H9 (cell line): Measurements from ENCODE around the gene ACSF3. TPM values are rescaled to one million over a fixed set of nuclear protein-coding genes. Genes with fewer than 3 reads are reported as not detected.

ENCODE experiments used
- DNase-seq: peaks from one replicate; pipeline ENCODE4 v3.0.0-alpha.2; 2017
- H2AFZ ChIP-seq: one replicate; pipeline ENCODE4 v1.6.1; 2013; ENCODE audit warnings: mild to moderate bottlenecking, low read length, control low read depth, moderate library complexity
- H2AK5ac ChIP-seq: 2 replicates; pipeline ENCODE4 v1.6.1; 2013; ENCODE audit warnings: low read length, control low read depth, mixed read lengths; ENCODE audit not compliant: insufficient read length
- H2BK120ac ChIP-seq: one replicate; pipeline ENCODE4 v1.6.1; 2013; ENCODE audit warnings: low read depth, mild to moderate bottlenecking, low read length, control low read depth, inconsistent platforms; ENCODE audit not compliant: poor library complexity, severe bottlenecking
- H2BK12ac ChIP-seq: 2 replicates; pipeline ENCODE4 v1.6.1; 2013; ENCODE audit warnings: low read length, control low read depth, mixed read lengths, low read depth; ENCODE audit not compliant: insufficient read length
- H2BK15ac ChIP-seq: 2 replicates; pipeline ENCODE4 v1.6.1; 2013; ENCODE audit warnings: low read depth, low read length, control low read depth
- H2BK20ac ChIP-seq: one replicate; pipeline ENCODE4 v1.6.1; 2013; ENCODE audit warnings: low read depth, mild to moderate bottlenecking, low read length, control low read depth, inconsistent platforms; ENCODE audit not compliant: poor library complexity, severe bottlenecking
- H2BK5ac ChIP-seq: 2 replicates; pipeline ENCODE4 v1.6.1; 2013; ENCODE audit warnings: low read length, control low read depth, mixed read lengths; ENCODE audit not compliant: insufficient read length
- H3K14ac ChIP-seq: 2 replicates; pipeline ENCODE4 v1.6.1; 2013; ENCODE audit warnings: low read length, control low read depth; ENCODE audit not compliant: insufficient read depth
- H3K18ac ChIP-seq: 2 replicates; pipeline ENCODE4 v1.6.1; 2013; ENCODE audit warnings: low read depth, mild to moderate bottlenecking, mixed read lengths, low read length, control low read depth; ENCODE audit not compliant: insufficient read length
- H3K23ac ChIP-seq: 2 replicates; pipeline ENCODE4 v1.6.1; 2013; ENCODE audit warnings: low read length, control low read depth, mixed read lengths, low read depth; ENCODE audit not compliant: insufficient read length
- H3K23me2 ChIP-seq: 2 replicates; pipeline ENCODE4 v1.6.1; 2013; ENCODE audit warnings: low read depth, mild to moderate bottlenecking, mixed read lengths, low read length, control low read depth; ENCODE audit not compliant: insufficient read length, poor library complexity, severe bottlenecking
- H3K27ac ChIP-seq: 2 replicates; pipeline ENCODE4 v1.5.1; 2013; ENCODE audit warnings: low read length, control low read depth, mixed read lengths, low read depth; ENCODE audit not compliant: insufficient read length
- H3K27me3 ChIP-seq: 2 replicates; pipeline ENCODE4 v1.6.1; 2013; ENCODE audit warnings: low read length, control low read depth, inconsistent platforms; ENCODE audit not compliant: insufficient read depth
- H3K4ac ChIP-seq: 2 replicates; pipeline ENCODE4 v1.6.1; 2013; ENCODE audit warnings: low read depth, mild to moderate bottlenecking, control low read depth, inconsistent platforms, low read length, moderate library complexity
- H3K4me1 ChIP-seq: 2 replicates; pipeline ENCODE4 v1.6.1; 2013; ENCODE audit warnings: low read length, control low read depth, inconsistent platforms; ENCODE audit not compliant: insufficient read depth
- H3K4me2 ChIP-seq: 2 replicates; pipeline ENCODE4 v1.6.1; 2013; ENCODE audit warnings: low read length, control low read depth, mixed read lengths; ENCODE audit not compliant: insufficient read length, insufficient read depth
- H3K56ac ChIP-seq: 2 replicates; pipeline ENCODE4 v1.6.1; 2013; ENCODE audit warnings: low read depth, mild to moderate bottlenecking, mixed read lengths, low read length, control low read depth; ENCODE audit not compliant: insufficient read length
- H3K79me1 ChIP-seq: 2 replicates; pipeline ENCODE4 v1.6.1; 2013; ENCODE audit warnings: low read depth, mild to moderate bottlenecking, moderate library complexity, low read length, control low read depth, inconsistent platforms; ENCODE audit not compliant: insufficient read depth, poor library complexity, severe bottlenecking
- H3K79me2 ChIP-seq: 2 replicates; pipeline ENCODE4 v1.6.1; 2013; ENCODE audit warnings: low read length, control low read depth, inconsistent platforms; ENCODE audit not compliant: insufficient read depth
- H3K9ac ChIP-seq: 2 replicates; pipeline ENCODE4 v1.6.1; 2013; ENCODE audit warnings: low read length, control low read depth, mixed read lengths; ENCODE audit not compliant: insufficient read length; ENCODE audit errors: extremely low read depth
- H3K9me3 ChIP-seq: one replicate; pipeline ENCODE4 v1.6.1; 2013; ENCODE audit warnings: low read depth, low read length, inconsistent platforms; ENCODE audit not compliant: control insufficient read depth
- H3T11ph ChIP-seq: one replicate; pipeline ENCODE4 v1.6.1; 2013; ENCODE audit warnings: mild to moderate bottlenecking, low read length, control low read depth, inconsistent platforms
- H4K20me1 ChIP-seq: one replicate; pipeline ENCODE4 v1.6.1; 2013; ENCODE audit not compliant: control insufficient read depth, insufficient read length, insufficient read depth
- H4K5ac ChIP-seq: 2 replicates; pipeline ENCODE4 v1.6.1; 2013; ENCODE audit warnings: low read depth, mild to moderate bottlenecking, mixed read lengths, low read length, control low read depth; ENCODE audit not compliant: insufficient read length
- H4K8ac ChIP-seq: replicated peaks from 2 replicates; pipeline ENCODE4 v1.6.1; 2013; ENCODE audit warnings: low read length, control low read depth, mixed read lengths, low read depth; ENCODE audit not compliant: insufficient read length
- H4K91ac ChIP-seq: 2 replicates; pipeline ENCODE4 v1.6.1; 2013; ENCODE audit warnings: low read depth, mild to moderate bottlenecking, moderate library complexity, mixed read lengths, low read length, control low read depth; ENCODE audit not compliant: insufficient read length
- H3K27ac Mint-ChIP-seq, 3 experiments: 2 replicates in 2 of 3; 3 replicates in 1 of 3; pipeline ENCODE4 v1.8.0; 2020 to 2021; ENCODE audit warnings: mixed read lengths in 3 of 3, mild to moderate bottlenecking in 1 of 3, moderate library complexity in 1 of 3
- H3K27me3 Mint-ChIP-seq: 2 replicates; pipeline ENCODE4 v1.8.0; 2021; ENCODE audit warnings: low read depth, mild to moderate bottlenecking, moderate library complexity, mixed read lengths
- H3K36me3 Mint-ChIP-seq, 3 experiments: 2 replicates in 2 of 3; 3 replicates in 1 of 3; pipeline ENCODE4 v1.8.0; 2020 to 2021; ENCODE audit warnings: low read depth in 3 of 3, mixed read lengths in 3 of 3; ENCODE audit not compliant: insufficient read depth in 1 of 3
- H3K4me1 Mint-ChIP-seq, 2 experiments: 2 replicates each; pipeline ENCODE4 v1.8.0; 2020; ENCODE audit warnings: mixed read lengths in 2 of 2
- H3K4me3 Mint-ChIP-seq, 2 experiments: 2 replicates in 1 of 2; 3 replicates in 1 of 2; pipeline ENCODE4 v1.8.0; 2020 to 2021; ENCODE audit warnings: mild to moderate bottlenecking in 2 of 2, mixed read lengths in 2 of 2, moderate library complexity in 1 of 2
- H3K9me3 Mint-ChIP-seq, 2 experiments: 2 replicates in 1 of 2; 3 replicates in 1 of 2; pipeline ENCODE4 v1.8.0; 2020; ENCODE audit warnings: mild to moderate bottlenecking in 2 of 2, mixed read lengths in 2 of 2, moderate library complexity in 1 of 2
- CTCF ChIP-seq: fragments of 200-600 bp; sonication (generic); conservative IDR thresholded peaks from 3 replicates; pipeline ENCODE4 v1.8.0; 2021; ENCODE audit warnings: antibody characterized with exemption, mild to moderate bottlenecking
- WGBS: extraction: QIAGEN DNeasy Blood & Tissue Kit; methylation state at CpG from one replicate; pipeline ENCODE4 v1.1.7; 2013; ENCODE audit warnings: missing lambda C conversion rate, low lambda C conversion rate, mixed read lengths; ENCODE audit not compliant: insufficient read length; ENCODE audit errors: extremely low coverage; 5-methylcytosine and 5-hydroxymethylcytosine counted together
- total RNA-seq: library from RNA; stranded (reverse); gene quantifications from 2 replicates; pipeline ENCODE4 v1.2.1, GENCODE V29; 2021

Gene ACSF3
- total RNA-seq, 1 experiment from 2014 or later: 31.3 TPM

GRCh38 chr16:89110641-89111040 lies 17.0 kb downstream of the ACSF3 start:
- Mint-ChIP-seq H3K36me3 (peaks cover 19 to 43% (median 42%) of the 10 kb centered on the region in 3 experiments; a peak in 6 of 7 replicates), H3K4me1 (peaks cover 13% of the 10 kb centered on the region in 2 experiments), H3K4me3 (no peak overlapping the region), H3K27me3 (no peaks in the 10 kb centered on the region), H3K9me3 (no peaks in the 10 kb centered on the region), H3K27ac (no peak overlapping the region)
- Histone ChIP-seq H3K4ac (no peak overlapping the region), H3T11ph (no peak overlapping the region), H3K23ac (no peak overlapping the region), H2BK20ac (no peak overlapping the region), H2AFZ (no peak overlapping the region), H3K18ac (no peak overlapping the region), H3K14ac (no peak overlapping the region), H3K79me1 (no peaks in the 10 kb centered on the region), H3K4me2 (no peak overlapping the region), H4K5ac (no peak overlapping the region), H3K23me2 (no peaks in the 10 kb centered on the region), H3K27me3 (no peaks in the 10 kb centered on the region), H3K79me2 (no peaks in the 10 kb centered on the region), H4K8ac (no peak overlapping the region), H3K9me3 (no peaks in the 10 kb centered on the region), H2BK12ac (no peak overlapping the region), H2AK5ac (no peak overlapping the region), H3K27ac (no peak overlapping the region), H2BK5ac (no peak overlapping the region), H3K4me1 (no peaks in the 10 kb centered on the region), H4K20me1 (peaks cover 2% of the 10 kb centered on the region), H4K91ac (no peak overlapping the region), H2BK120ac (no peak overlapping the region), H3K56ac (no peak overlapping the region), H3K9ac (no peak overlapping the region), H2BK15ac (no peak overlapping the region)
- DNase-seq: no peak
- TF ChIP-seq CTCF: no peak
- WGBS: no CpG with 5 or more reads among the region's 14 CpGs
